GM21526 (cell line): ENCODE results near the gene GPHN.

Source experiments
- ATAC-seq: cut with Tn5 transposase; IDR thresholded peaks from one replicate; pipeline ENCODE4 v1.9.1; 2021; ENCODE audit warnings: moderate library complexity; ENCODE audit not compliant: unreplicated experiment, low FRiP score

Gene GPHN

GRCh38 chr14:67133595-67134441, 625.9 kb downstream of the GPHN start:
- ATAC-seq = no peak

- no peak for ATAC-seq
These were observed 629.9 kb downstream of the GPHN start for GRCh38 chr14:67137744-67138371.

- ATAC-seq = no peak
These were observed 632.6 kb downstream of the GPHN start for GRCh38 chr14:67140556-67140955.

- ATAC-seq = no peak
These were observed 633.4 kb downstream of the GPHN start for GRCh38 chr14:67141146-67141900.

GRCh38 chr14:67151082-67151666, 643.2 kb downstream of the GPHN start:
- no peak for ATAC-seq

GRCh38 chr14:67158566-67158965, 650.6 kb downstream of the GPHN start:
- ATAC-seq = no peak

GRCh38 chr14:67162385-67162784, 654.4 kb downstream of the GPHN start:
- ATAC-seq = no peak

- no peak for ATAC-seq
These were observed 658.5 kb downstream of the GPHN start for GRCh38 chr14:67166450-67166853.

- ATAC-seq = no peak
These were observed 659.6 kb downstream of the GPHN start for GRCh38 chr14:67167420-67168109.

GRCh38 chr14:67168110-67168441, 660.1 kb downstream of the GPHN start:
- no peak for ATAC-seq

GRCh38 chr14:67170660-67171059, 662.7 kb downstream of the GPHN start:
- no peak for ATAC-seq

- no peak for ATAC-seq
These were observed 664.1 kb downstream of the GPHN start for GRCh38 chr14:67172056-67172455.

GRCh38 chr14:67172520-67172919, 664.6 kb downstream of the GPHN start:
- ATAC-seq = no peak

GRCh38 chr14:67173719-67174118, 665.8 kb downstream of the GPHN start:
- no peak for ATAC-seq

- ATAC-seq = no peak
These were observed 678.3 kb downstream of the GPHN start for GRCh38 chr14:67186172-67186768.

GRCh38 chr14:67186789-67187584, 679.0 kb downstream of the GPHN start:
- ATAC-seq = no peak

GRCh38 chr14:67187826-67188225, 679.9 kb downstream of the GPHN start:
- ATAC-seq = no peak

- ATAC-seq = no peak
These were observed 680.4 kb downstream of the GPHN start for GRCh38 chr14:67188326-67188725.

GRCh38 chr14:67191768-67192290, 683.9 kb downstream of the GPHN start:
- no peak for ATAC-seq
